HG02678 (cell line): ENCODE results near the gene LAMA3.

Source experiments
- ATAC-seq: cut with Tn5 transposase; IDR thresholded peaks from one replicate; pipeline ENCODE4 v1.9.1; 2021; ENCODE audit warnings: mild to moderate bottlenecking, moderate library complexity; ENCODE audit not compliant: unreplicated experiment

LAMA3 gene

GRCh38 chr18:23689031-23689615 is at the start of gene LAMA3:
LAMA3 (plus strand) TSS chr18:23689453; CDS start chr18:23689684, 231 bp downstream.
- peak; percentile 72 for ATAC-seq

DNA sequence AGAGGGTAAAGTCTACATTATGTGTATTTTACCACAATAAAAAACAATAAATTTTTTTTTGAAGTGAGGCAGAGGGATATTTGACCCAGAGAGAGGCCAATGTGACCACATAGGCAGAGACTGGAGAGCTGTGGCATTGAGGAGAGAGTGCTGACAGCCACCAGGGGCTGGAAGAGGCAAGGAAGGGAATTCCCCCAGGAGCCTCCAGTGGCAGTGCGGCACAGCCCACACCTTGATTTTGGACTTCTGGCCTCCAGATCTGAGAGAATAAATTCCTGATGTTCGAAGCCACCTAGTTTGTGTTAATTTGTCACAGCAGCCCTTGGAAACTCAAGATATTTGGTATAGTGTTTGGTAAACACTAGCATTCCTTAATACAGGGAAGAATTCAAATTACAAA is 49.2 kb upstream of the LAMA3 start:
- no peak for ATAC-seq

DNA sequence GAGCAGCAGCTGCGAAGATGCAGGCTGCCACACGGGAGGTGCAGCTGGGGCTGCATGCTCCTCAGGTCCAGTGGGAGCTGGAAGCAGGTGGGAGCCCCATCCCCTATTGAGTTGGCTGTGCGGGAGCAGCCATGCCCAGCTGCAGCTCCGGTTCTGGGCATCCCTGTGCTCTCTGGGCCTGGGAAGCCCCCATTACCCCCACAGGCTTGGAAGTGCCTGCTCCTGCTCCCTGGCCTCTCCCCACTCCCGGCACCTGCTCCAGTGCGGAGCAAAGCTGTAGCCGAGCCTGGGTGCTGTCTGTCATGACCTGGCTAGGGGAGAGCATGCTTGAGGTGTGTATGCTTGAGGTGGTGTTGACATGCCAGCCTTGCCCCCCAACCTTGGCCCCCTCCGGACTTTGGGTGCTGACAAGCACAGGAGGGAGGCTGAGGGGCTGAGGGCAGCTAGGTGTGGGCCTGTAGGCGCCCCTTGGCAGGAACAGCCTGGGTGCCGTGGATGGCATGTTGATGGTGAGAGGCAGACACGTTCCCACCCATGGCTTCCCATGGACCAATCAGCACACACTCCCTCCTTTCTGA is 48.0 kb upstream of the LAMA3 start:
- ATAC-seq: no peak

DNA sequence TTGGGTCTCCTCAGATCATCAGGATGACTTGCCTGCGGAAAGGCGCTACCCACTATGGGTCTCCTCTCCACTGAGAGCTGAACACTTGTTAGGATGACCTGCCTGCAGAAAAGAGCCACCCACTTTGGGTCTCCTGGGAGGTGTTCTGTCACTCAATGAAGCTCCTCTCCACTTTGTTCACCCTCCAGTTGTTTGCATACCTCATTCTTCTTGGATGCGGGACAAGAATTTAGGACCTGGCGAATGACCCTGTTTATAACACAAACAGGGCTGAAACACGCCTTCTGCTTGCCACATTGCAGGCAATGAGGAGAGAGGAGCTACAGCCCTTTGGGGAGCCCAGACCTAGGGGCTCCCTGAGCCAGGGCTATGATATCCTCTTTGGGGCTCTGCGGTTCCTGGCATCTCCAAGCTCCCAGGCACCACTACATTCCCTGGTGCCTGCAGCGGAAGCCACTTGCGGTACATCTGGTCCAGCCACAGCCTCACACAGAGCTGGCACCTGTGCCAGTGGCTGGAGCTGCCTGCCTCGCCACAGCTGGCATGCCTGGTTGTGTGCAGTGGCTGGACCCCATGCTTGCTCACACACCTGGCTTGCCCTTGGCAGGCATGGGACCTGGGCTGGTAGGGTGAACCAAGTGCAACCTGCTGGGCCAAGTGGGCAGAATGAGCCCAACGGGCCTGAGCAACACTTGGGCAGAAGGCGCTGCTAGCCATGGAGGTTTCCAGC is 47.2 kb upstream of the LAMA3 start:
- ATAC-seq: no peak

DNA sequence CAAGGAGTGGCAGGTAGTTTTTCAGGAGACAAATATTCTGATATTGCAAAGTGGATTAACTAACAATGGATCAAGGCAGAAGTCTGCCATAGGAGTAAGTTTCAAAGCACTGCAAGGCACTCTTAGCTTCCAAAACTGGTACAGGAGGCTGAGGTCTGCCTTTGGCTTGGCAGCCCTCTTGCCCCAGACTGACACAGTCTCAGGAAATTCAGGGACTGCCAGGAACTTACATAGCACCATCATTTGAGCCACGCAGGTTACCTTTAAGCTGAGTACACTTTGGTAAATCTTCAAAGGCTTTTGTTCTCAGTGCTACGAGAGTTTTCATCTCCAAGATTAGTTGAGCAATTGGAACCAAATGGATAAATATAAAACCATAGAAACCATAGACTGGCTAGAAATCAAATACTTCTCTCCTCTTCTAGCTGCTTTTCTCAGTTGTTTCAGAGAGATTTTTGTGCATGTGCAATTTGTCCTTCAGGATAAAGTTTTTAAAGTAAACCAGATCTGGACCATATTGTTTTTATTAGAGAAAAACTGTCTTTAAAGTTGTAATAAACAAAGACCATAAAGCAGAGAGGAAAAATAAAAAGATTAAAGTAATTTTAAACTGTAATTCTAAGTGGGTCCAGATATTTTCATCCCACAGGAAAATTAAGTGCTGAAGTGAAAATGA is 45.3 kb upstream of the LAMA3 start:
- ATAC-seq: no peak

- ATAC-seq: no peak
Observed at GRCh38 chr18:23645568-23646175, 43.6 kb upstream of the LAMA3 start.

- ATAC-seq: no peak
Observed at GRCh38 chr18:23646282-23646681, 43.0 kb upstream of the LAMA3 start.

- no peak for ATAC-seq
Observed at GRCh38 chr18:23648456-23648855, 40.8 kb upstream of the LAMA3 start.

GRCh38 chr18:23648940-23649607 is 40.2 kb upstream of the LAMA3 start:
- no peak for ATAC-seq

DNA sequence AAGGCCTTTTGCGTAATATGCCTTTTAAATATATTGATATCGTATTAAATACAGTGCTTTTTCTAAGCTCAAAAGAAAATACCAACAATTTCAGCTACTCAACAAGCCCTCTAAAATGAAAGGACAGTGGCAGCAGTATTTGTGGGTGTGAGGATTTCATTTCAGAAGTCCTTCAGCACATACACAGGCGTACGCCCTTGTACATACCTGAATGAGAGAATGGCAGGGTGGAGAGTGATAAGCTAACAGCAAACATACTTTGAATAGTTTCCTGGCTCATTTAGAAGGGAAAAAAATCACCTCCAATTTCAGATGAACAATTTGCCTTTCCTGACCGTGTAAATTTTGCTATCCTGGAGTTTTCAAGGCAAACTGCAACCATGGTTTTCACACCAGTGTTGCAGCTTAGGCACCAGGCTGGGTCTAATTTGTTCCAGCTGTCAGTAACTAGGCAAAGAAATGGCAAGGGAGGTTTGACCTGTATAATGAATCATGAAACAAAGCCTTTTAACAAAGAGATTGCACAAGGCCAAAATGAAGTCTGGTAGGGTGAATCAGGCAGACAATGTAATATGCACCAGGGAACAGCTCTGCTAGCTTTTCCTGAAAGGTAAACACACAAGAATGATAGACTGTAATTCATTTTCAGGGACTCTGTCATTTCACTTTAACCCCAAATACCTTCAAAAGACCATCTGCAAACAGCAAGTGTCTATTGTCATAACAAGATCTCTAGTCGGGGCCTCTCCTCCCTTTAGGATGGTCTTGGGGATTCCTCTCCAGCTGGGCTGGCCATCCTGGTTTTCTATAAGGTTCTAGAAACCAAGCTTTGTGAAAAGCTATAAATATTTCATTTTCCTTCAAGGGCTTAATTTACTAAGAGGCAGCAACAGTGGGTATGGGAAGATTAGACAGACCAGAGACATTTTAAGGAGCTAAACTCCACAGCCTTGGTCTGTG is 38.0 kb upstream of the LAMA3 start:
- ATAC-seq: no peak

DNA sequence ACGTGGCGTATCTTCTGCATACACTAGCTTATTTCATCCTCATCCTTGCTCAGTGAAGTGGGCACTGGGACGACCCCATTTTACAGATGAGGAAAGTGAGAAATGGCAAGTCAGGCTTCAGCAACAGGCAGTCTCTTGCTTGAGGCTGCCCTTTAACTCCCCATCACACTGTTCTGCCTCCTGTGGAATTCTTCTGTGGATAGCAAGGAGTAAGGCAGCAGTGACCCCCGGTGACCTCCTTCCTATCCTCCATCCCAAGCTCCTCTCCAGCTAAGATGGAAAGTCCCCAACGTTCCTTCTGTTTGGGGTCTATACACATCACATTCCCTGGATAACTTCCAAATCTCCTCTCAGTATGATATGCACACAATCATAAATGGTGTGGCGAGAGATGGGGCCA is 37.0 kb upstream of the LAMA3 start:
- no peak for ATAC-seq

DNA sequence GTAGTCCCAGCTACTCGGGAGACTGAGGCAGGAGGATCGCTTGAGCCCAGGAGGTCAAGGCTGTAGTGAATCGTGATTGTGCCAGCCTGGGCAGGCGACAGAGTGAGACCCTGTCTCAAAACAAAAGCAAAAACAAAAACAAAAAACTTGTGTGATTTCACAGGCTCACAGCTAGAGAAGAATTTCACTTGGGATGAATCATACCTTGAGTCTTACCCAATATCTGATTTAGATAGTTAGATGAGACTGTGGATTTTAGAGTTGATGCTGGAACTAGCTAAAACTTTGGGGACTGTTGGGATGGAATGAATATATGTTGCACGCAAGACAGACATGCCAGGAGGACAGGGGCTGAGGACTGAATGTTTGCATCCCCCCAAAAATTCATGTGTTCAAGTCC is 31.0 kb upstream of the LAMA3 start:
- no peak for ATAC-seq

DNA sequence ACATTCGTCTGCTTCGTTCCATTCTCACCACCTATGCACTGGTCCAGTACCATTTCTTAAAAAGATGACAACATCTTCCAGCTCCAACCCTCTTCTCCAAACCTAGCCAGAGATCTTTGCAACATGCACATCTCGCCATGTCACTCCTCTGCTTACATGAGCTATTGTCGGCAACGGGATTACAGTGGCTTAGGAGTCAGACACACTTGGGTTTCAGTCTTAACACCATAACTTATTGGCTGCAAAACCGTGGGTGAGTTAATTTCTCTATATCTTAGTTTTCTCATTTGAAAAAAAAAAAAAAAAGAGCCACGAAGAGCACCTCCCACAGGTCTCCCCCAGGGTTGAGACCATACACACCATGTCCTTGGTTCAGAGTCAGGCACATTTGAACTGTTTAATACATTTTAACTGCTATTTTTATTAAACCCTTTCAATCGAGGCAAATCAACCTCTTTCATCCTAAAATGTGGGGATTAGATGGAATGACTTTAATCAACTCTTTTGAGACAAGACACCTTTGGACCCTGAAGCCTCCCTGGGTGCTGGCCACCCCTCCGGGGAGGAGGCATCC is 27.4 kb upstream of the LAMA3 start:
- no peak for ATAC-seq

DNA sequence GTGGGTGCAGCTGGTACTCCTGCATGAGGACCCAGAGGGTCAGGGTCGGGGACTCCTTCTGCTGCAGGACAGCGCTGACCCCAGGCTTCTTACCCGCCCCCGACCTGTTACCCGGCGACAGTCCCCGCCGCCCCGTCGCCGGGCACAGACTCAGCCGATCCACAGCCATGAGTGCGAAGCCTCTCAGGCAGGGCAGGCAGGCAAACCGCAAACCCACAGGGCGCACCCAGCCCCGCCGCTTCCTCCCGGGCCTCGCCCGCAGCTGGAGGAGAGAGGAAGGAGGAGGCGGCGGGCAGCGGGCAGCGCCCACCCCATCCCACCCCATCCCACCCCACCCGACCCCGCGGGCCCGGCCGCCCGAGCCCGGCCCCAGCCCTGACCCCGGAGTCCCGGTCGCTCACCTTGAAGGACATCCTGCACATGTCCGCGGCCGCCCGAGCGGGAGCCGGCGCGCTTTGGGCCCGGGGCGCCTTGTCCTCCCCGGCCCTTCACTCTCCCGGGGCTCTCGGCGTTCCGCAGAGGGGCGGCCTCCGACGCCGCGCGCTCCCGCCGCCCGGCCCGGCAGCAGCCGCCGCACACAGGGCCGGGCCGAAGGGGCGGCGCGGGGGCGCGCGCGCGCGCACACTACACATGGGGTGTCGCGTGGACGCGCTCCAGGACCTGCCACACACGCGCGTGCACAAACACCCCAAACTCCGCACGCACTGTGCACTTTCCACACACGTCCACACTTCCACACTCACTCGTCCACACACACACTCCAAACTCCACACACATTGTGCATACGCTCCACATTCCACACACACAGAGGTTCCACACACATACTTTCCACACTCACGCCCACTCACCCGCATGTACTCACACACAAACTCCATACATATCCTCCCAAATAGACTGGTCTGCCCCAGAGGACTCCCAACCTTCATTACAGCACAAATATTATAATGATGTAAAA is 26.7 kb upstream of the LAMA3 start, which contains the start of gene ANKRD29:
TSS of gene ANKRD29 (minus strand) at position 603 of the 955 bp plus-strand sequence. CDS start at position 422, 181 bp downstream.
- peak; percentile 53 for ATAC-seq

DNA sequence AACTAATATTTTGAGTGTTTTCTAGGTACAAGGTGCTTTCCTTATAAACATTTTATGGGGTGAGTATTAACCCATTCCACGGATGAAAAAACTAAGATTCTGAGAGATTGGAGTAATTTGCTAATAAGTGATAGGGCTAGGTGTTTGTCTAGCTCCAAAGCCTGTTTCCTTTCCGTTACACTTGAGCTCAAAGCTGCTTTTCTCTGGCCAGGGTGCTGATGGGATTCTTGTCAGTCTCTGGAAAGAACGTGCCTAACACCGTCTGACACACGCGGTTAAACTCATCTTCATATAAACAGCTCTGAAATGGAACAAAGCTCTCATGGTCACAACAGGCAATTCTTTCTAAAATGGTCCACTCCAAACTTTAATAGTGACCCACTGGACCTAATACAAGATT is 24.6 kb upstream of the LAMA3 start:
- ATAC-seq: no peak

- ATAC-seq: no peak
Observed at GRCh38 chr18:23667114-23667513, 22.1 kb upstream of the LAMA3 start.

DNA sequence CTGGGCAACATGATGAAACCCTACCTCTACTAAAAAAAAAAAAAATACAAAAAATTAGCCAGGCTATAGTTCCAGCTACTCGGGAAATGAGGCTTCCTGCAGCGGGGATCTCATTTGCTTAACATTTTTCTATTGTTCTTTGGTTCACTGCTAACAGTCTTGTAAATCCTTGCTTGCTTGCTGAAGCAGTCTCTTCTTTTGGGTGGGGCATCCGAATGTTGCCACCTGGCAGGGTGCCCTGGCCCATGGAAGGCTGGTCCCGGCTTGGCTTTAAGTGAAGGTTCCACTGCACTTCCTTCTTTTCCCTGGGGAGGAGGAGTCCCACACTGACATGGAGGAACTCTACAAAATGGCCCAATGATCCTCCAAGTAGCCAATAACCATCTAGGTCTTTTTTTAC is 20.5 kb upstream of the LAMA3 start:
- ATAC-seq: no peak

GRCh38 chr18:23669202-23669766 is 20.0 kb upstream of the LAMA3 start:
- ATAC-seq: no peak
